Uterus (tissue), 4 donors: ENCODE data around the gene DNASE1L3. TPM values are rescaled to one million over a fixed set of nuclear protein-coding genes. Genes with fewer than 3 reads are reported as not detected.
"Not testable (repeated sequence)": the region's sequence is repeated elsewhere in the genome, so short reads cannot be mapped to it uniquely, and the experiment has no call there.

ENCODE experiments used
- DNase-seq, 2 donors: peaks; one replicate each; pipeline ENCODE4 v3.0.0-alpha.2; 2019 to 2020
- H3K27ac ChIP-seq, 2 donors: fragments of 200-600 bp; sonication (generic); 1 replicate in 1 of 2; 2 replicates in 1 of 2; pipeline ENCODE4 v1.5.1; 2016 to 2018
- H3K27me3 ChIP-seq, 2 donors: fragments of 200-600 bp; sonication (generic); one replicate each; pipeline ENCODE4 v1.5.1; 2018 to 2019; ENCODE audit warnings: control low read depth in 1 of 2
- H3K36me3 ChIP-seq, 2 donors: fragments of 200-600 bp; sonication (generic); one replicate each; pipeline ENCODE4 v1.5.1; 2019; ENCODE audit warnings: control low read depth in 1 of 2
- H3K4me1 ChIP-seq, 2 donors: fragments of 200-600 bp; sonication (generic); one replicate each; pipeline ENCODE4 v1.5.1; 2018 to 2019; ENCODE audit warnings: control low read depth in 1 of 2
- H3K4me3 ChIP-seq, 2 donors: fragments of 200-600 bp; sonication (generic); 1 replicate in 1 of 2; 2 replicates in 1 of 2; pipeline ENCODE4 v1.5.1; 2018 to 2019; ENCODE audit warnings: mild to moderate bottlenecking in 1 of 2
- H3K9me3 ChIP-seq, 2 donors: fragments of 200-600 bp; sonication (generic); one replicate each; pipeline ENCODE4 v1.5.1; 2019; ENCODE audit warnings: control low read depth in 1 of 2
- CTCF ChIP-seq, 4 experiments: fragments of 200-600 bp in 2 of 4; fragments of 450-650 bp in 2 of 4; sonication (generic) in 2 of 4; IDR thresholded peaks; one replicate each; pipeline ENCODE4 v1.5.1; 2016 to 2019; ENCODE audit warnings: antibody characterized with exemption in 4 of 4, mild to moderate bottlenecking in 2 of 4, moderate library complexity in 1 of 4
- POLR2A ChIP-seq, 2 donors: fragments of 450-650 bp; IDR thresholded peaks; one replicate each; pipeline ENCODE4 v1.6.1; 2016; ENCODE audit warnings: antibody characterized with exemption in 2 of 2, mild to moderate bottlenecking in 1 of 2, moderate library complexity in 1 of 2
- intact Hi-C: fragments of 100-400 bp; cut with DNase I; formaldehyde crosslinking; loops from one replicate; pipeline ENCODE4 v1.15.1; 2023; ENCODE audit warnings: low total_unique reads
- total RNA-seq, 4 donors: library from RNA; depleted of rRNA in 3 of 4; stranded (reverse); fragments of >200 nt in 3 of 4; gene quantifications; one replicate each; pipeline versions ENCODE4 v1.1.0 to v1.2.4, GENCODE V29; 2014 to 2023
- donor health status: DM: yes; HTN: yes; CAD: no.

The DNASE1L3 gene
- total RNA-seq, 4 donors from 2014 or later = 0.77 to 3.2 (median 2.4) TPM

DNA sequence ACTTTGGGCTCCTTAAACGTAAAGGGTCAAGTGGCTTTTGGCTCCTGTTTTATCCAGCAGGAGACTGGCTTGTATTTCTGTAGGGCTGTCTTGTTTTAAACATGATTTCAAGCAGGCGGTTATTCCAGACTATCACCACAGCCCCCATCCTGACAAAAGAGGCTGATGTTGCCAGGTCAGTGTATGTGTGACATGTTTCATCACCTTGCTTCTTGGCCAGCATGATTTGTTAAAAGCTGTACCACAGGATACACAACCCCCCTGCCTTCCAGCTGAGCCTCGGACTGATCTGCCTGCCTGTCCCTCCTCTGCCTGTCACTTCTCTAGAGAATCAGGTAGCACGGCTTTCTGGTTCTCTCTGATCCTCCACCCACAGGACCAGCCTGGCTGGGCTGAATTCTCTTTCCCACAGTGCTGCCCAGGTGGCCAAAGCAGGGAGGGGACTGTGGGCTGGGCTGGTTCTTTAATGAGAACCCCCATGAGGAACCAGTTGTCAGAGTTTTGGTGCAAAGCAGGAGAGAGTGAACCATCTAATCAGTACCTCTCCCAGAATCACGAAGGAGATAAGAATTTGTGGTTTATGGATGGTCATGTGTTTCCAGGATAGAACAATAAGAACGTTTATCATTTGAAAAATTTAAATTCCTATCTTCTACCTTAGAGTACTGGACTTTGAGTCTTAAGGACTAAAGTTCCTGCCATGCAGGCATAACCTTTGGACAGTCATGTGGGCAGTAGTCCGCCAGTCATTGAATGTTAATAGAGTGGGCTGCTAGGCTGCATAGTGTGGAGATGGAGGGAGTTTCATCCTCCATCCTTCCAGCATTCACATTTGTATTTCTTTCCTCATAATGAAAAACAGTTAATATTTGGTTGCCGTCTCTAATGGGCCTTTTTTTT lies 35.6 kb upstream of the DNASE1L3 start:
- no peak for DNase-seq
- H3K27me3 ChIP-seq = no peaks in the 10 kb centered on the region
- H3K27ac ChIP-seq = no peak overlapping the region
- H3K4me3 ChIP-seq = no peak overlapping the region
- no peak for TF ChIP-seq CTCF (IDR thresholded peaks at IDR 0.05)
- no peak for TF ChIP-seq POLR2A (IDR thresholded peaks at IDR 0.05)
- H3K9me3 ChIP-seq = no peaks in the 10 kb centered on the region
- H3K36me3 ChIP-seq = no peaks in the 10 kb centered on the region
- intact Hi-C loops = no loop called here
- H3K4me1 ChIP-seq = no peaks in the 10 kb centered on the region

DNA sequence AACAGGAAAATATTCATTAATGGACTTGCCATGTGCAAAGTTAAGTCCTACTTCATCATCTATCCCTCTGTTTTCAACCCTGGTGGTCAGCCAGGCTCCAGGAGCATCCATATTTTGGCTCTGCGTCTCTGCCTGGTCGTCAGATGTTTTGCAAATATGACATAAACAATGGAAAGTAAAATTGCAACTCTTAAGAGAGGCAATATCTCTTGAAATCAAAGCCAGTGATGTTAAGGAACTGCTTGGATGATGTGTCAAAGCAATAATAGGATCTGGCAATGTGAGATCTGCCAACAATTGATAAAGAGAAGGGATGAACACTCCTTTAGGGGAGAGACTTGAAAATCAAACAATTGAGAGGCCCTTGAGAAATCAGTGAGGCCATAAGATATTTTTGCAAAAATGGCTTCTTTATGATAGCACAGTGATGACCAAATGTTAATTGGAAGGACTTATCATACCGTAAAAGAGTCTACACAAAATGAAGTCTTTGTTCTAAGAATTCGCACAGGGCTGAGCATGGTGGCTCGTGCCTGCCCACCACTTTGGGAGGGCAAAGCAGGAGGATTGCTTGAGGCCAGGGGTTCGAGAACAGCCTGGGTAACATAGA lies 33.3 kb upstream of the DNASE1L3 start:
- H3K27ac ChIP-seq = no peak overlapping the region
- H3K9me3 ChIP-seq = no peaks in the 10 kb centered on the region
- H3K4me1 ChIP-seq = no peaks in the 10 kb centered on the region
- no peak for DNase-seq
- no peak for TF ChIP-seq CTCF (IDR thresholded peaks at IDR 0.05)
- TF ChIP-seq POLR2A (IDR thresholded peaks at IDR 0.05) = no peak
- intact Hi-C loops = no loop called here
- no peak overlapping the region for H3K4me3 ChIP-seq
- no peaks in the 10 kb centered on the region for H3K27me3 ChIP-seq
- H3K36me3 ChIP-seq = no peaks in the 10 kb centered on the region

- H3K4me3 ChIP-seq, H3K27me3 ChIP-seq, H3K27ac ChIP-seq, intact Hi-C loops, DNase-seq, H3K9me3 ChIP-seq, H3K4me1 ChIP-seq, H3K36me3 ChIP-seq: not testable (repeated sequence)
These were observed 32.1 kb upstream of the DNASE1L3 start for GRCh38 chr3:58242860-58243259.

DNA sequence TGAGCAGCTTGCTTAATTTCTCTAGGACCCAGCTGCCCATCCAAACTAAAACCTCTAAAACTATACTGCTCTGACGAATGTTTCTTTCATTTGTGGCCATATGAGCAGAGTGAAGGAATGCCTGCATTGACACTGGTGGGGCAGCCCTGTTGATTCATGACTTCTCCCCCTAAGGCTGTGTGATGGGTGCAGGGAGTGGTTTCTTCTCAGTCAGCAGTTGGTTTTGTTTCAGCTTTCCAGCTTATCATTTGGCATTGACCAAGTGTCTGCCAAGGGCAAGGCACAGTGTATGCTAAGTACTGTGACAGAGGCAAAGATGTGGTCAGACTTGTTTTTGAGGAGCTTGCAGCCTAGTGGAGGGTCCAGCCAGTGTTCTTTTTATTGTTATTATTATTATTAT lies 31.6 kb upstream of the DNASE1L3 start:
- Histone ChIP-seq H3K36me3 (no peaks in the 10 kb centered on the region), H3K4me3 (no peak overlapping the region), H3K27me3 (no peaks in the 10 kb centered on the region), H3K9me3 (no peaks in the 10 kb centered on the region), H3K4me1 (no peaks in the 10 kb centered on the region), H3K27ac (no peak overlapping the region)
- TF ChIP-seq POLR2A (IDR thresholded peaks at IDR 0.05) = no peak
- no peak for TF ChIP-seq CTCF (IDR thresholded peaks at IDR 0.05)
- intact Hi-C loops = no loop called here
- DNase-seq = no peak

DNA sequence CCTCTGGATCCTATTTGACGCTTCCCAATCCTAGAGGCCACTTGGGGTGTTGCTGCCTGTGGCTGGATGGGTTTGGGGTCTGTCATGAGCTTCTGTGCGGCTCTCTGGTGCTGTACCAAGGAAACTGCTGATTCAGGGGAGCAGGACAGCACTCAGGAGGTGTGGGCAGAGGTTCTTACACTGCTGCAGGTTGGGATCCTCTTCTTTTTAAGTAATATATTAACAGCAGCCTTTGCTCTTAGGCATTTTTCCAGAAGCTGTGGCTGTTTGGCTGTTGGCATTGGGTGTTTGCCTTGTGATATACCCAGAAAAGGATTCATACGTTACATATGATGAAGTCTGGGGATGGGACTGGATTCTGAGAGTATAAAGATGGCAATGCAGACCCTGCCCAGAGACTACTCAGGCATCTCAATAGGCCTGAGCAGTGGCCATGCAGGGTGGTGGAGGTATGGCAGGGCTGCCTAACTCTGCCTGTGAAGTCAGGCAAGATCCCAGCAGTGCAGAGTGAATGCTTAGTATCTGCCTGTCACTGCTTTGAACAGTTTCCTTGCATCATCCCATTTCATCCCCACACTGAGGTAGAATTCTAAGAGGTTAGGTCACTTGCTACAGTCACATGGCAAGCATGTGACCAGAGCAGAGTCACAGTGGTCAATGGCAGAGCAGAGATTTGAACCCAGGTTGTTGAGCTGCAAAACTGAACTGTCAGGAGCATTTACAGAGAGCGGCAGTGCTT lies 30.7 kb upstream of the DNASE1L3 start:
- intact Hi-C loops = no loop called here
- Histone ChIP-seq H3K9me3 (no peaks in the 10 kb centered on the region), H3K4me3 (no peak overlapping the region), H3K4me1 (peaks cover 0 to 4% of the 10 kb centered on the region in 2 donors), H3K27me3 (no peaks in the 10 kb centered on the region), H3K36me3 (no peaks in the 10 kb centered on the region), H3K27ac (no peak overlapping the region)
- TF ChIP-seq CTCF (IDR thresholded peaks at IDR 0.05) (no peak), POLR2A (IDR thresholded peaks at IDR 0.05) (no peak)
- no peak for DNase-seq
